K562 (cell line): ENCODE data around the gene MBD3. TPM values are rescaled to one million over a fixed set of nuclear protein-coding genes. Genes with fewer than 3 reads are reported as not detected.
A peak's percentile ranks its signal among the peaks of the same experiment; 100 is the strongest.

Experiments
- ARID3A ChIP-seq: IDR thresholded peaks from 2 replicates; pipeline ENCODE4 v1.6.1; 2012; ENCODE audit warnings: low read depth, low read length, improper control_type of control experiment, borderline replicate concordance
- ATF7 ChIP-seq: fragments of 450-650 bp; IDR thresholded peaks from 2 replicates; pipeline ENCODE4 v1.7.1; 2014; ENCODE audit warnings: mild to moderate bottlenecking, moderate library complexity
- FOXA3 ChIP-seq, 2 experiments: fragments of 450-650 bp in 1 of 2; sonication (generic) in 1 of 2; formaldehyde crosslinking; IDR thresholded peaks in 1 of 2; conservative IDR thresholded peaks in 1 of 2; 2 replicates each; pipeline versions ENCODE4 v1.4.0 to v1.8.0; 2020 to 2022; ENCODE audit warnings: mild to moderate bottlenecking in 2 of 2, missing genetic modification reagents in 1 of 2
- HMBOX1 ChIP-seq: sonication (generic); IDR thresholded peaks from 2 replicates; pipeline ENCODE4 v1.6.1; 2016
- JUND ChIP-seq, 2 experiments: IDR thresholded peaks; 2 replicates in 1 of 2; 3 replicates in 1 of 2; pipeline ENCODE4 v1.6.1; 2011; ENCODE audit warnings: borderline replicate concordance in 2 of 2, low read depth in 2 of 2, low read length in 2 of 2, improper control_type of control experiment in 1 of 2, missing biosample characterization in 1 of 2, missing genetic modification characterization in 1 of 2, missing genetic modification reagents in 1 of 2
- MTA3 ChIP-seq: fragments of 450-650 bp; formaldehyde crosslinking; IDR thresholded peaks from 2 replicates; pipeline ENCODE4 v1.6.1; 2017; ENCODE audit warnings: mild to moderate bottlenecking, borderline replicate concordance
- NRF1 ChIP-seq, 2 experiments: fragments of 450-650 bp; IDR thresholded peaks in 1 of 2; conservative IDR thresholded peaks in 1 of 2; 2 replicates each; pipeline ENCODE4 v1.6.1; 2014; ENCODE audit warnings: mild to moderate bottlenecking in 2 of 2
- POLR2A ChIP-seq: fragments of 450-650 bp; conservative IDR thresholded peaks from 2 replicates; pipeline ENCODE4 v1.6.1; 2016
- RAD21 ChIP-seq, 2 experiments: fragments of 250-450 bp in 1 of 2; fragments of 450-650 bp in 1 of 2; sonication (Bioruptor Pico) in 1 of 2; formaldehyde crosslinking in 1 of 2; IDR thresholded peaks in 1 of 2; conservative IDR thresholded peaks in 1 of 2; 2 replicates each; pipeline versions ENCODE4 v1.4.0 to v1.8.0; 2020 to 2022; ENCODE audit warnings: mild to moderate bottlenecking in 2 of 2, moderate library complexity in 1 of 2
- RCOR1 ChIP-seq, 2 experiments: IDR thresholded peaks; 2 replicates each; pipeline ENCODE4 v1.6.1; 2012; ENCODE audit warnings: low read depth in 2 of 2, low read length in 2 of 2, borderline replicate concordance in 1 of 2, improper control_type of control experiment in 1 of 2
- SMC3 ChIP-seq: conservative IDR thresholded peaks from 2 replicates; pipeline ENCODE4 v1.6.1; 2011; ENCODE audit warnings: low read depth, low read length, improper control_type of control experiment; ENCODE audit not compliant: insufficient read depth
- TAL1 ChIP-seq: fragments of 450-650 bp; IDR thresholded peaks from 2 replicates; pipeline ENCODE4 v1.6.1; 2016; ENCODE audit warnings: mild to moderate bottlenecking
- ZBTB17 ChIP-seq: fragments of 450-650 bp; formaldehyde crosslinking; IDR thresholded peaks from 2 replicates; pipeline ENCODE4 v1.4.0; 2020; ENCODE audit warnings: mild to moderate bottlenecking
- ZNF217 ChIP-seq: sonication (generic); formaldehyde crosslinking; IDR thresholded peaks from 2 replicates; pipeline ENCODE4 v1.8.0; 2022; ENCODE audit warnings: mild to moderate bottlenecking, missing genetic modification reagents
- ZNF384 ChIP-seq: IDR thresholded peaks from 2 replicates; pipeline ENCODE4 v1.6.1; 2012; ENCODE audit warnings: low read depth, low read length, improper control_type of control experiment
- polyA plus RNA-seq, 8 experiments: library from polyadenylated mRNA; depleted of rRNA in 4 of 8; stranded (reverse) in 5 of 8; unstranded in 3 of 8; fragments of >200 nt; fragmentation: Nextera tagmentation in 2 of 8; fragmentation: Illumina TruSeq in 1 of 8; extraction: Ambion mirVana in 2 of 8; extraction: Trizol in 1 of 8; gene quantifications; 2 replicates each; pipeline versions ENCODE4 v1.2.1 to v1.2.3, GENCODE V29; 2011 to 2014; ENCODE audit warnings: inconsistent platforms in 1 of 8, missing spikeins in 1 of 8
- total RNA-seq, 7 experiments: library from RNA; depleted of rRNA in 6 of 7; stranded (reverse); fragments of >200 nt in 6 of 7; fragmentation: Illumina TruSeq in 2 of 7; extraction: Trizol in 2 of 7; gene quantifications; 2 replicates each; pipeline versions ENCODE4 v1.2.1 to v1.2.3, GENCODE V29; 2011 to 2021; ENCODE audit warnings: low replicate concordance in 1 of 7

The MBD3 gene
- total and polyA plus RNA-seq, 9 of the 15 experiments (the other 6 are each of a cell fraction or from before 2014, with no cell fraction given) = 0.24 to 137 (median 30.9) TPM

GRCh38 chr19:1601613-1602064 is 9.0 kb upstream of the MBD3 start (continued):
- TF ChIP-seq SMC3 (0 out of 2 replicates have a peak, but pooled peaks have one; percentile 8), NRF1 (conservative IDR thresholded peaks at IDR 0.05 in 1 of 2, IDR thresholded peaks at IDR 0.05 in 1 of 2) (peak in 1 of 2 experiments; percentile 36; a peak in 2 of 4 replicates), ARID3A (peak; percentile 97), MTA3 (peak; percentile 73; the same call in 1 of the 2 replicates), JUND (IDR thresholded peaks at IDR 0.05; ENCODE audit: borderline replicate concordance, low read depth, low read length) (peak; percentile 76), JUND (tag; IDR thresholded peaks at IDR 0.05; ENCODE audit: borderline replicate concordance, low read depth, low read length) (peak; percentile 74; the same call in 2 of the 3 replicates), HMBOX1 (peak; percentile 34; the same call in 1 of the 2 replicates), ATF7 (peak; percentile 53; the same call in 1 of the 2 replicates), ZNF217 (CRISPR knock-in tag) (no peak), ZNF384 (peak; percentile 86), TAL1 (peak; percentile 63; the same call in 1 of the 2 replicates), FOXA3 (CRISPR knock-in tag; conservative IDR thresholded peaks at IDR 0.05 in 1 of 2, IDR thresholded peaks at IDR 0.05 in 1 of 2) (0 out of 4 replicates have a peak, but pooled peaks of 1 of the 2 experiments have one; percentile 70), RAD21 (CRISPR knock-in tag; conservative IDR thresholded peaks at IDR 0.05 in 1 of 2, IDR thresholded peaks at IDR 0.05 in 1 of 2) (0 out of 4 replicates have a peak, but pooled peaks of 1 of the 2 experiments have one; percentile 3), POLR2A (0 out of 2 replicates have a peak, but pooled peaks have one; percentile 12), RCOR1 (IDR thresholded peaks at IDR 0.05; ENCODE audit: borderline replicate concordance in 1 of 2, low read depth in 2 of 2, low read length in 2 of 2) (peak in 1 of 2 experiments; percentile 46; a peak in 1 of 4 replicates), ZBTB17 (CRISPR knock-in tag) (no peak)
- TF ChIP-seq, all 486 proteins: peak for 73
